HUES64 (cell line): Measurements from ENCODE around the gene CHIC1.
"Not testable (repeated sequence)": the region's sequence is repeated elsewhere in the genome, so short reads cannot be mapped to it uniquely, and the experiment has no call there.

Source experiments
- H3K27ac ChIP-seq: 2 replicates; pipeline ENCODE4 v1.7.0; 2013; ENCODE audit warnings: low read depth, low read length, inconsistent platforms
- H3K27me3 ChIP-seq: 2 replicates; pipeline ENCODE4 v1.6.1; 2013; ENCODE audit warnings: mild to moderate bottlenecking, low read length; ENCODE audit not compliant: insufficient read depth
- H3K36me3 ChIP-seq: 2 replicates; pipeline ENCODE4 v1.6.1; 2013; ENCODE audit warnings: mild to moderate bottlenecking, low read length; ENCODE audit not compliant: insufficient read depth
- H3K4me1 ChIP-seq: 2 replicates; pipeline ENCODE4 v1.6.1; 2013; ENCODE audit warnings: mild to moderate bottlenecking, low read length, moderate library complexity; ENCODE audit not compliant: insufficient read depth
- H3K4me3 ChIP-seq: 2 replicates; pipeline ENCODE4 v1.5.1; 2013; ENCODE audit warnings: mild to moderate bottlenecking, low read length, moderate library complexity
- H3K9ac ChIP-seq: 2 replicates; pipeline ENCODE4 v1.6.1; 2013; ENCODE audit warnings: mild to moderate bottlenecking, low read depth, low read length
- H3K9me3 ChIP-seq: 2 replicates; pipeline ENCODE4 v1.6.1; 2013; ENCODE audit warnings: low read depth, low read length; ENCODE audit not compliant: insufficient read depth
- WGBS: fragments of 150-250, 120-280 bp; methylation state at CpG from one replicate; pipeline ENCODE4 v1.1.7; 2013; ENCODE audit warnings: missing lambda C conversion rate; 5-methylcytosine and 5-hydroxymethylcytosine counted together

Gene CHIC1

GRCh38 chrX:73597758-73598157, 34.8 kb downstream of the CHIC1 start:
- H3K27me3 ChIP-seq, H3K9ac ChIP-seq, H3K9me3 ChIP-seq, H3K4me3 ChIP-seq, H3K27ac ChIP-seq, H3K4me1 ChIP-seq: not testable (repeated sequence)
- H3K36me3 ChIP-seq, result peaks cover 10% of the 10 kb centered on the region
- 100% methylated on average over 1 of the region's 1 CpG for WGBS

GRCh38 chrX:73615022-73615421, 52.0 kb downstream of the CHIC1 start:
- H3K9me3 ChIP-seq, result no peaks in the 10 kb centered on the region
- no peak overlapping the region for H3K4me3 ChIP-seq
- H3K36me3 ChIP-seq, result no peaks in the 10 kb centered on the region; the same call in 1 of the 2 replicates
- WGBS, result 94% methylated on average over 3 of the region's 3 CpGs
- H3K4me1 ChIP-seq, result no peaks in the 10 kb centered on the region
- H3K9ac ChIP-seq, result no peak overlapping the region
- H3K27me3 ChIP-seq, result no peaks in the 10 kb centered on the region
- H3K27ac ChIP-seq, result no peak overlapping the region

DNA sequence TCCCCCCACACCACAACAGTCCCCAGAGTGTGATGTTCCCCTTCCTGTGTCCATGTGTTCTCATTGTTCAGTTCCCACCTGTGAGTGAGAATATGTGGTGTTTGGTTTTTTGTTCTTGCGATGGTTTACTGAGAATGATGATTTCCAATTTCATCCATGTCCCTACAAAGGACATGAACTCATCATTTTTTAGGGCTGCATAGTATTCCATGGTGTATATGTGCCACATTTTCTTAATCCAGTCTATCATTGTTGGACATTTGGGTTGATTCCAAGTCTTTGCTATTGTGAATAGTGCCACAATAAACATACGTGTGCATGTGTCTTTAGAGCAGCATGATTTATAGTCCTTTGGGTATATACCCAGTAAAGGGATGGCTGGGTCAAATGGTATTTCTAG, 78.7 kb downstream of the CHIC1 start:
- not testable (repeated sequence) for H3K9ac ChIP-seq, H3K27ac ChIP-seq, H3K4me1 ChIP-seq, H3K4me3 ChIP-seq, H3K27me3 ChIP-seq
- Histone ChIP-seq H3K9me3 (peaks cover 29% of the 10 kb centered on the region), H3K36me3 (peaks cover 21% of the 10 kb centered on the region)
- WGBS, result 93% methylated on average over 1 of the region's 2 CpGs

- no peak overlapping the region for H3K9ac ChIP-seq
- peaks cover 32% of the 10 kb centered on the region for H3K9me3 ChIP-seq
- no peaks in the 10 kb centered on the region for H3K27me3 ChIP-seq
Observed at GRCh38 chrX:73647212-73647611, 84.2 kb downstream of the CHIC1 start.

DNA sequence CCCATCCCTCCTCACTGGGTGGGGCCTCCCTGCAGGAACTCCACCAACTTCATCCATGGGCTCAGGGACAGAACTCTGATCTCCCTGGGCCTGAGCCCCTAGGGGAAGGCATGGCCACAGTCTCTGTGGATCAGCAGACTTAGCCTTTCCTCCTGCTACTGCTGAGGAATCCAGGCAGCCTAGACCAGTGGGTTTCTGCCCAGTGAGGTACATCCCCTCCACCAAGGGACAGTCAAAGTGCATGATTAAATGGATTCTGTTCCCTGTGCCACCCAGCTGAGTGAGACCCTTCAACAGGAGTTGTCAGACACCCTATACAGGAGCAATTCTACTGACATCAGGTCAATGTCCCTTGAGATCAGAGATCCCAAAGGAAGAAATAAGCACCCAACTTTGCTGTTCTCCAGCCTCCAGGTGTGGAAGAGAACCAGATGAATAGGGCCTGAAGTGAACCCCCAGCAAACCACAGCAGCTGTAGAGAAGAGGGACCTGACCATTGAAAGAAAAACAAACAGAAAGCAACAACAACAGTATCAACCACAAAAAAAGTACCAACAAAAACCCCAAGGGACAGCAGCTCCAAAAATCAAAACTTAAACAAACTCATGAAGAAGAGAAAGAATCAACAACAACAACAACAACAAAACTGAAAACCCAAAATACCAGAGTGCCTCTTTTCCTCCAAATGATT, 84.8 kb downstream of the CHIC1 start:
- H3K9ac ChIP-seq, result no peak overlapping the region
- H3K4me3 ChIP-seq, result no peak overlapping the region
- no peaks in the 10 kb centered on the region for H3K27me3 ChIP-seq
- H3K36me3 ChIP-seq, result peaks cover 24% of the 10 kb centered on the region
- H3K4me1 ChIP-seq, result no peaks in the 10 kb centered on the region
- no peak overlapping the region for H3K27ac ChIP-seq
- H3K9me3 ChIP-seq, result peaks cover 32% of the 10 kb centered on the region

More at GRCh38 chrX:73647212-73647611, 84.2 kb downstream of the CHIC1 start:
- Histone ChIP-seq H3K36me3 (peaks cover 24% of the 10 kb centered on the region), H3K4me1 (no peaks in the 10 kb centered on the region), H3K27ac (no peak overlapping the region), H3K4me3 (no peak overlapping the region)
- WGBS, result 83% methylated on average over 1 of the region's 1 CpG

GRCh38 chrX:73661322-73661721, 98.3 kb downstream of the CHIC1 start:
- H3K36me3 ChIP-seq, H3K27me3 ChIP-seq, H3K4me1 ChIP-seq, H3K9ac ChIP-seq, H3K4me3 ChIP-seq, H3K27ac ChIP-seq: not testable (repeated sequence)
- H3K9me3 ChIP-seq, result peaks cover 16% of the 10 kb centered on the region; the same call in 1 of the 2 replicates
- WGBS, result 95% methylated on average over 1 of the region's 1 CpG

DNA sequence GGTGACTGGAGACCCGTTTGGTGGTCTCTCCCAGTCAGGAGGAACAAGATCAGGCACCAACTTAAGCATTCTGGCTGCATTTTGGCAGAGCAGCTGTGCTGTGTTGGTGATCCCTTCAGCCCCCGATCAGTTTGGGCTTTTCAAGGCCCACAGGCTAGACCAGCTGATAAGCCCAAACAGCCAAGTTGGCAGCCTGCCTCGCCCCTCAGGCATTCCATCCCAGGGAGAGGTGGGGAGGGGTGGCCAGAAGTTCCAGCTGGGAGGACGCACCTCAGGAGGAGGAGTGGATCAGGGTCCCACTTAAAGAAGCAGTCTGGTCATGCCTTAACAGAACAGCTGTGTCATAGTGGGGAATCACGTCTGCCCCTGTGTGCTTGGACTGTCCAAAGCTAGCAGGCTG, 105.8 kb downstream of the CHIC1 start:
- Histone ChIP-seq H3K9ac (no peak overlapping the region), H3K36me3 (no peaks in the 10 kb centered on the region), H3K9me3 (peaks cover 9% of the 10 kb centered on the region; the same call in 1 of the 2 replicates), H3K4me3 (no peak overlapping the region), H3K27me3 (no peaks in the 10 kb centered on the region), H3K27ac (no peak overlapping the region), H3K4me1 (peaks cover 3% of the 10 kb centered on the region; the same call in 1 of the 2 replicates)
- WGBS, result 83% methylated on average over 5 of the region's 5 CpGs

- H3K36me3 ChIP-seq, result no peaks in the 10 kb centered on the region
Observed at GRCh38 chrX:73681408-73681807, 118.4 kb downstream of the CHIC1 start.

DNA sequence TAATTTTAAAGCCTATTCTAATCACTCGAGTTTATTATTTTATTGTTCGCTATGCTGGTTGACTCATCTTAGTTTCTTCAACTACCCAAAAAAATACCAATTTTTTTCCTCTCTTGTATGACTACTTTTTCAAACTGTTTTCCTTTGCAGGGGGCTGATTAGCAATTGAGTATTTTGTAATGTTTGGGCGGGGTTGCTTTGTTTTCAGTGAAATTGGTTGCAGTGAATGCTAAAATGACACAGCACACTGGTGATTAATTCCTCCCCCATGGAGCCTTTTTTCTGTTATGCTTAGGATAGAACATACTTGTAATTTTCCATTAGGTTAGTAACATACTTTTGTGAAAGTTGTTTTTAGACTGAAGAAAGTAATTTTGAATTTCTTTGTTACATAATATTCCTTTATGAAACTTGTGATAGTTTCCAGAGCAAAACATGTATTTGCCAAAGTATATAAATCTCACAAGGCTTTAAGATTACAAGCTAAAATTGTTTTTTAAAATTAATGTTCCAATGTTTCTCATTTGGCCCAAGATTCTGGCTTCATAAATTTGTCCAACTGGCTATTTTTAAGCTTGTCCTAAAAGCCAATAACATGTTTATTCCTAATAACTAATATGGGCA, 120.4 kb downstream of the CHIC1 start:
- no peak overlapping the region for H3K27ac ChIP-seq
- peaks cover 13% of the 10 kb centered on the region for H3K4me1 ChIP-seq
- no peaks in the 10 kb centered on the region for H3K27me3 ChIP-seq
- peaks cover 9% of the 10 kb centered on the region; the same call in 1 of the 2 replicates for H3K9me3 ChIP-seq
- no peak overlapping the region for H3K9ac ChIP-seq
- H3K36me3 ChIP-seq, result peaks cover 9% of the 10 kb centered on the region; the same call in 1 of the 2 replicates
- no peak overlapping the region for H3K4me3 ChIP-seq
- WGBS, result 92% methylated on average over 3 of the region's 3 CpGs

More at GRCh38 chrX:73681408-73681807, 118.4 kb downstream of the CHIC1 start:
- Histone ChIP-seq H3K9me3 (peaks cover 4% of the 10 kb centered on the region; the same call in 1 of the 2 replicates), H3K4me3 (no peak overlapping the region), H3K27ac (no peak overlapping the region; the same call in 1 of the 2 replicates), H3K9ac (no peak overlapping the region), H3K4me1 (peaks cover 13% of the 10 kb centered on the region), H3K27me3 (no peaks in the 10 kb centered on the region)

DNA sequence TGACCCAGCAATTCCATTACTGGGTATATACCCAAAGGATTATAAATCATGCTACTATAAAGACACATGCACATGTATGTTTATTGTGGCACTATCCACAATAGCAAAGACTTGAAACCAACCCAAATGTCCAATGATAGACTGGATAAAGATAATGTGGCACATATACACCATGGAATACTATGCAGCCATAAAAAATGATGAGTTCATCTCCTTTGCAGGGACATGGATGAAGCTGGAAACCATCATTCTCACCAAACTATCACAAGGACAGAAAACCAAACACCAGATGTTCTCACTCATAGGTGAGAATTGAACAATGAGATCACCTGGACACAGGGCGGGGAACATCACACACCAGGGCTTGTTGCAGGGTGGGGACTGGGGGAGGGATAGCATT, 144.0 kb downstream of the CHIC1 start:
- not testable (repeated sequence) for H3K9ac ChIP-seq, H3K27me3 ChIP-seq, H3K27ac ChIP-seq, H3K4me1 ChIP-seq, H3K9me3 ChIP-seq, H3K4me3 ChIP-seq, H3K36me3 ChIP-seq
- WGBS, result 92% methylated on average over 1 of the region's 1 CpG

GRCh38 chrX:73728602-73729001, 165.6 kb downstream of the CHIC1 start:
- Histone ChIP-seq H3K27me3 (no peaks in the 10 kb centered on the region), H3K4me1 (no peaks in the 10 kb centered on the region), H3K27ac (no peak overlapping the region), H3K4me3 (no peak overlapping the region), H3K9ac (no peak overlapping the region), H3K9me3 (no peaks in the 10 kb centered on the region), H3K36me3 (no peaks in the 10 kb centered on the region)
- WGBS, result 38% methylated on average over 2 of the region's 2 CpGs
